Ecto neural progenitor cell (in vitro differentiated cells): ENCODE results near the gene SNED1.
A peak's percentile ranks its signal among the peaks of the same experiment; 100 is the strongest.

Experiments used
- DNase-seq: peaks from one replicate; pipeline ENCODE4 v3.0.0-alpha.2; 2018; ENCODE audit warnings: low spot score

The SNED1 gene

GRCh38 chr2:240960309-240960970, 38.0 kb upstream of the SNED1 start:
- DNase-seq, result no peak

- DNase-seq, result no peak
Observed at GRCh38 chr2:240960971-240961876, 37.2 kb upstream of the SNED1 start.

- DNase-seq, result no peak
Observed at GRCh38 chr2:240961910-240962299, 36.5 kb upstream of the SNED1 start.

- DNase-seq, result peak; percentile 56
Observed at GRCh38 chr2:240962300-240963064, 35.9 kb upstream of the SNED1 start.

- DNase-seq, result no peak
Observed at GRCh38 chr2:240963065-240963867, 35.2 kb upstream of the SNED1 start.

GRCh38 chr2:240963868-240964703, 34.3 kb upstream of the SNED1 start:
- peak; percentile 42 for DNase-seq

GRCh38 chr2:240964704-240965295, 33.6 kb upstream of the SNED1 start:
- peak; percentile 43 for DNase-seq

- peak; percentile 44 for DNase-seq
Observed at GRCh38 chr2:240965296-240965904, 33.0 kb upstream of the SNED1 start.

- no peak for DNase-seq
Observed at GRCh38 chr2:240965905-240966456, 32.4 kb upstream of the SNED1 start.

- no peak for DNase-seq
Observed at GRCh38 chr2:240966457-240966905, 31.9 kb upstream of the SNED1 start.

GRCh38 chr2:240966906-240967680, 31.3 kb upstream of the SNED1 start:
- DNase-seq, result no peak

- DNase-seq, result no peak
Observed at GRCh38 chr2:240967681-240968621, 30.5 kb upstream of the SNED1 start.

- no peak for DNase-seq
Observed at GRCh38 chr2:240968731-240969624, 29.4 kb upstream of the SNED1 start.

- DNase-seq, result no peak
Observed at GRCh38 chr2:240970104-240970503, 28.3 kb upstream of the SNED1 start.

GRCh38 chr2:240970816-240971215, 27.6 kb upstream of the SNED1 start:
- no peak for DNase-seq

- no peak for DNase-seq
Observed at GRCh38 chr2:240972201-240972600, 26.2 kb upstream of the SNED1 start.
